VCaP (cell line): ENCODE results near the gene RGL2.
"Not testable (repeated sequence)": the region's sequence is repeated elsewhere in the genome, so short reads cannot be mapped to it uniquely, and the experiment has no call there.

Source experiments
- H3K27ac ChIP-seq: fragments of 450-650 bp; 2 replicates; pipeline ENCODE4 v1.5.1; 2017
- CTCF ChIP-seq: fragments of 450-650 bp; conservative IDR thresholded peaks from 2 replicates; pipeline ENCODE4 v1.5.1; 2017; ENCODE audit warnings: mild to moderate bottlenecking, moderate library complexity

The RGL2 gene

GRCh38 chr6:33273129-33273923 is 25.4 kb downstream of the RGL2 start:
- TF ChIP-seq CTCF: no peak
- H3K27ac ChIP-seq: peak overlapping the region; percentile 100

GRCh38 chr6:33272275-33273128 is 26.2 kb downstream of the RGL2 start:
- H3K27ac ChIP-seq: peak overlapping the region; percentile 100
- no peak for TF ChIP-seq CTCF

GRCh38 chr6:33271468-33272274 is 27.1 kb downstream of the RGL2 start, which contains the start of the genes RPS18 and VPS52:
Gene RPS18, plus strand, starts transcription at chr6:33272075. Its CDS starts 45 bp downstream, at chr6:33272120.
Gene VPS52, minus strand, starts transcription at chr6:33271876. Its CDS starts 201 bp downstream, at chr6:33271675.
- H3K27ac ChIP-seq: peak within 1 kb of the TSS; percentile 100
- no peak for TF ChIP-seq CTCF

- H3K27ac ChIP-seq: peak overlapping the region; percentile 100
- no peak for TF ChIP-seq CTCF
These were observed 27.6 kb downstream of the RGL2 start for GRCh38 chr6:33271117-33271467.

GRCh38 chr6:33264015-33264414 is 34.7 kb downstream of the RGL2 start:
- no peak for TF ChIP-seq CTCF
- no peak overlapping the region for H3K27ac ChIP-seq

- H3K27ac ChIP-seq: not testable (repeated sequence)
These were observed 36.3 kb downstream of the RGL2 start for GRCh38 chr6:33262490-33262889.

- TF ChIP-seq CTCF: no peak
These were observed 39.7 kb downstream of the RGL2 start for GRCh38 chr6:33259032-33259431.

More at GRCh38 chr6:33259032-33259431, 39.7 kb downstream of the RGL2 start:
- no peak overlapping the region for H3K27ac ChIP-seq
